C4-2B (cell line): Measurements from ENCODE around the gene CDK12.

Experiments
- H3K27ac ChIP-seq: fragments of 450-650 bp; 2 replicates; pipeline ENCODE4 v1.5.1; 2017
- CTCF ChIP-seq: fragments of 450-650 bp; conservative IDR thresholded peaks from 2 replicates; pipeline ENCODE4 v1.5.1; 2017; ENCODE audit warnings: mild to moderate bottlenecking
- ZFX ChIP-seq: fragments of 450-650 bp; IDR thresholded peaks from 2 replicates; pipeline ENCODE4 v1.6.1; 2017

The CDK12 gene

GRCh38 chr17:39547713-39548478 lies 86.6 kb downstream of the CDK12 start:
- TF ChIP-seq ZFX: no peak
- TF ChIP-seq CTCF: peak; percentile 98
- no peak overlapping the region for H3K27ac ChIP-seq

- TF ChIP-seq CTCF: no peak
- no peak overlapping the region for H3K27ac ChIP-seq
Observed at GRCh38 chr17:39548494-39549225, 87.4 kb downstream of the CDK12 start.

- H3K27ac ChIP-seq: no peak overlapping the region
- no peak for TF ChIP-seq ZFX
- no peak for TF ChIP-seq CTCF
Observed at GRCh38 chr17:39549747-39550573, 88.7 kb downstream of the CDK12 start.

- TF ChIP-seq CTCF (no peak), ZFX (no peak)
- no peak overlapping the region for H3K27ac ChIP-seq
Observed at GRCh38 chr17:39551879-39552278, 90.6 kb downstream of the CDK12 start.

GRCh38 chr17:39553341-39553945 lies 92.2 kb downstream of the CDK12 start:
- TF ChIP-seq CTCF (no peak), ZFX (no peak)
- no peak overlapping the region for H3K27ac ChIP-seq

- H3K27ac ChIP-seq: no peak overlapping the region
- TF ChIP-seq ZFX: no peak
- no peak for TF ChIP-seq CTCF
Observed at GRCh38 chr17:39555368-39555767, 94.1 kb downstream of the CDK12 start.
